Stimulated activated CD4-positive, alpha-beta T cell treated with anti-CD3 and anti-CD28 coated beads, Interleukin-15, amount 100 ng/mL, for 48 hours (primary cell): ENCODE measurements around the gene DCTN5.
A peak's percentile ranks its signal among the peaks of the same experiment; 100 is the strongest.

ENCODE experiments used
- DNase-seq, 2 donors: peaks; one replicate each; pipeline ENCODE4 v3.0.0-alpha.2; 2020; ENCODE audit warnings: low read depth in 2 of 2

The DCTN5 gene

GRCh38 chr16:23663918-23664317 is 22.7 kb downstream of the DCTN5 start:
- no peak for DNase-seq

- no peak for DNase-seq
Measured at GRCh38 chr16:23666571-23667354, 25.5 kb downstream of the DCTN5 start.

- no peak for DNase-seq
Measured at GRCh38 chr16:23667355-23667659, 26.0 kb downstream of the DCTN5 start.

GRCh38 chr16:23668225-23668624 is 27.0 kb downstream of the DCTN5 start:
- DNase-seq: no peak

GRCh38 chr16:23668873-23669272 is 27.6 kb downstream of the DCTN5 start:
- DNase-seq: no peak

- DNase-seq: peak in 1 of 2 donors; percentile 50
Measured at GRCh38 chr16:23670137-23670776, 29.0 kb downstream of the DCTN5 start.

GRCh38 chr16:23673971-23674614 is 32.8 kb downstream of the DCTN5 start:
- no peak for DNase-seq

- no peak for DNase-seq
Measured at GRCh38 chr16:23676924-23677480, 35.7 kb downstream of the DCTN5 start.

GRCh38 chr16:23678430-23679273 is 37.4 kb downstream of the DCTN5 start, which contains the start of gene PLK1:
Gene PLK1 (plus strand): TSS chr16:23678889. CDS start chr16:23678933, 44 bp downstream.
- peak; percentile 69 to 78 for DNase-seq

GRCh38 chr16:23679274-23679985 is 38.2 kb downstream of the DCTN5 start:
- DNase-seq: no peak

GRCh38 chr16:23679986-23680336 is 38.7 kb downstream of the DCTN5 start:
- no peak for DNase-seq

- DNase-seq: no peak
Measured at GRCh38 chr16:23682181-23682580, 40.9 kb downstream of the DCTN5 start.

- no peak for DNase-seq
Measured at GRCh38 chr16:23683487-23683886, 42.2 kb downstream of the DCTN5 start.

- DNase-seq: no peak
Measured at GRCh38 chr16:23687034-23687808, 46.0 kb downstream of the DCTN5 start.

GRCh38 chr16:23689442-23690187 is 48.3 kb downstream of the DCTN5 start:
- no peak for DNase-seq

GRCh38 chr16:23690771-23691482 is 49.7 kb downstream of the DCTN5 start:
- no peak for DNase-seq

GRCh38 chr16:23691483-23692189 is 50.4 kb downstream of the DCTN5 start:
- no peak for DNase-seq

GRCh38 chr16:23692190-23692837 is 51.0 kb downstream of the DCTN5 start:
- DNase-seq: no peak
